GM19023 (cell line): ENCODE measurements around the gene LYST.

Experiments
- ATAC-seq: cut with Tn5 transposase; IDR thresholded peaks from one replicate; pipeline ENCODE4 v1.9.1; 2021; ENCODE audit warnings: mild to moderate bottlenecking, moderate library complexity; ENCODE audit not compliant: unreplicated experiment

Gene LYST

DNA sequence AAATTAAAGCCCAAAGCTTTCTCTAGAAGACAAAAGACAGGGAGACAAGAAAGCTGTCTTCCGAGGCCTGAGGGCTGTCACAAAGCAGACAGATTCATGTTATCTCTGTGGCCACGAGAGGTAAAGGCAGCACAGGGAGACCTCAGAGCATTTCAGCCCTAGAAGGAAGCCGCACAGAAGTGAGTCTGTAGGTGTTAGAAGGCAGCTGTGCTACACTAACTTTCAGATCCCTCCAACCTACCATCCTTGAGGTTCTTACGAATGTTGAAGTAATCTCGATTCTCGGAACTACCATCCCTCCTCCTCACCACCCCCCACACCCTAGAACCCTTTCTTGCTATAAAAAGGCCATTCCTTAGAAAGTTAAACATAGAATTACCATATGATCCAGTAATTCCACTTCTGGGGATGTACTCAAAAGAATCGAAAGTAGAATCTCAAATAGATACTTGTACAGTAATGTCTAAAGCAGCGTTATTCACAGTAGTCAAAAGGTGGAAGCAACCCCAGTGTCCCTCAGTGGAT, 21.5 kb upstream of the LYST start:
- peak; percentile 83 for ATAC-seq

DNA sequence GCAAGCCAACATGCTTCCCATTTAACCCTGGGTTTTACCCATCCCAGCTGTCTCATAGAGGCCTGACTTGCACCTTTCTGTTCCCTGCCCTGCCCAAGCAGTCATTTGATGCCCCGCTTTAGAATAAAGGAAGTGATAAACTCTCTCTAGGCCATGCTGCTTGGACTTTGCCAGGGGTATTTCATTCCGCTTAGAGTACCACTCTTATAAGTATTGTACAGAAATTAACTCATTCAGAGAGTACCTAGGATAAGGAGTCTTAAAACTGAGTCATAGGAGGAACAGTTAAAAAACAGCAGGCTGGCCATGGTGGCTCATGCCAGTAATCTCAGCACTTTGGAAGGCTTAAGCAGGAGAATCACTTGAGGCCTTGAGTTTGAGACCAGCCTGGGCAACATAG, 21.0 kb upstream of the LYST start:
- ATAC-seq, result no peak

DNA sequence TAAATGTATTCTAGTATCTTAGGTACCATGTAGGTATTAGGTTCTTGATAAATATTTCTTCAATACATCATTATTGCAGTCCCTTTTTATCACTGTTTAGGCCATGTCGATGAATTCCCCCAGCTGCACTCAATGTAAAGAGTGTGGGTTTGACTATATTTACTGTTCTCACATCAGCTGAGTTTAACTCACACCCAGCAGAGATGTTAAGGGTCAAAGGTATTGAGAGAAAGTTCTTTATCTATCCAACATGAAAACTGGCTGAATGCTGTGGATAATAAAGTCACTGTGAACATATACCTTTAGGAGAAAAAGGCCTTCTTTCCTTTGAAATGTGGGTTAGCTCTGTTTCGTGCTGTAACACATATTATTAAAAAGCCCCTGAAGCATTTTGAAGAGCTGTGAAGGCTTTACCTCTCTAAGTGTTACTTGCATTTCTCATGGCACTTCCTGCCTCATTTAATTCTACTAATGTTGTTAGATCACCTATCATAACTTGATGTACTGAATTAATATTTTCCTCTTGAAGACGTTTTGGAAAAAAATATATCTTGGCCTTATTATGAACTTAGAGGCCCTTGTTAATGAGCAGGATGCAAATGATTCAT, 19.1 kb upstream of the LYST start:
- no peak for ATAC-seq

DNA sequence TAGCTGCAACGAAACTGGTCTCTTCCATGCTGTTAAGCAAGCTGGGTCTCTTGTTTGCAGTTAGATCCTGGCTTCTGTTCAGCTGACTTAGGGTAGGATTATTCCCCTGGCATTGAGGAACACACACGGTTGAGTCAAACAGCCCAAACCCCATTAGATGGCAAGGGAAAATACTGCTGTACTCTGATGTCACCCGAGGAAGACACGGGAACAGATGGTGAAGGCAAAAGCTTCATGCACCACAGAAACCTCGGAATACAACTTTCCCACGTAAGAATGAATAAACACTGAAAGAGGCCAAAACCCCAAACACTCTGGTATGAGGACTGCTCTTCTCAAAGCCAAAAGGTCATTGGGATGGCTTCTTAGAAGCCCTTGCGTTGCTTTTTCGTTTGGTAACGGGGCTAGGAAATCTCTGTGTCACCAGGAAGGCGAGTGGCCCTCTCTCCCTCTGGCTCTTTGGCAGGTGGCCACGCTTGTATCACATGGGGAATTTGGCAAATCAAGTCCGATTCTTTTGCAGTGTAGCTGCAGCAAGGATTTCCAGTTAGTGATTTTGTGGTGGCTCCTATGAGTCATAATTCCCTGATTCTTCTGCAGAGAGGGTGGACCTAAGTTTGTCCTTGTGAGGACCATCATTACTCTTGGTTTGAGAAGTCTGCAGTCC, 16.7 kb upstream of the LYST start:
- ATAC-seq, result no peak

DNA sequence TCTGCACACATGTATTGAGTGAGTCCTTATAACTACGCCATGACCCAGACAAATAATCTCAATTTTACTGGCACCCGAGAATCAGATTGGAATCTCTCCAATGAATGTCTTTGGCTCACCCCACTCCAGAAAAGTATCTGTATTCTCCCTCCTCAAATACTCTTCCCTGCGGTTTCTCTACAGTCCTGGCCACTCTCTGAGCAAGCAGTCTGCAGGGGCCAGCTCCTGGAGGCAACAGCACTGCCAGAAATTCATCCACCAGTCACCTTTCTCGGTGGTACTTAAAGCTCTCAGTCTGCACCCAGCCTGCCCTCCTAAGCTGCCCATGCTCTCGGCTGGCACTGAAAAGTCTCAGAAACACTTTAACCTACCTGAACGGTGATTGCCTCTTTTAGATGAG, 16.1 kb upstream of the LYST start:
- ATAC-seq, result no peak

DNA sequence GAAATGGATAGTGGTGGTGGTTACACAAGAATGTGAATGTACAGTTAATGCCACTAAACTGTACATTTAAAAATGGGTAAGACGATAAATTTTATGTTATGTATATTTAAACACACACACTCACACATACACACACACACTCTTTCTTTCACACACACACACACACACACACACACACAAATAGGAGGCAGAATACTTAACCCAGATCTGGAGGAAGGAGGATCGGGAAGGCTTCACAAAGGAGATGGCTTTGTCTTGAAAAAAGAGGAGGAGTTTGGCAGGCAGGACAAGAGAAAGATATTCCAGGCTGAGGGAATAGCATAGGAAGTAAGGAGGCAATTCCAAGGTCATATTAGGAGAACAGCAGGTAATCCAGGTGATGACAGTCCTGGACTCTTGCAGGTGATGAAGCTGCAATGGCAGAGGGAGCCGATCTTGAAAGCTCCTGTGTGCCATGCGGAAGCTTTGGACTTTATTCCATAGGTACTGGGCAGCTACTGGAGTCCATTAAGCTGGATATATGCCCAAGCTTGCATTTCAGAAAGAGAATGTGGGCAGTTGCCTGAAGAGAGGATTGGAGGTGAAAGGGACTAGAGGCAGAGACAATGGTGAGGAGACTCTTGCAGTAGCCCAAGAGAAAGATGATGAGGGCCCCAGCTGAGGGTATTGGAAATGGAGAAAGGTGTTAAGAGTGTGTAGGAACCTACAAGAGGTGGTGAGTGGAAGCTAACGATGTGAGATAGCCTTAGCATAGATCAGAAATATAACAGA, 15.4 kb upstream of the LYST start:
- ATAC-seq, result no peak

DNA sequence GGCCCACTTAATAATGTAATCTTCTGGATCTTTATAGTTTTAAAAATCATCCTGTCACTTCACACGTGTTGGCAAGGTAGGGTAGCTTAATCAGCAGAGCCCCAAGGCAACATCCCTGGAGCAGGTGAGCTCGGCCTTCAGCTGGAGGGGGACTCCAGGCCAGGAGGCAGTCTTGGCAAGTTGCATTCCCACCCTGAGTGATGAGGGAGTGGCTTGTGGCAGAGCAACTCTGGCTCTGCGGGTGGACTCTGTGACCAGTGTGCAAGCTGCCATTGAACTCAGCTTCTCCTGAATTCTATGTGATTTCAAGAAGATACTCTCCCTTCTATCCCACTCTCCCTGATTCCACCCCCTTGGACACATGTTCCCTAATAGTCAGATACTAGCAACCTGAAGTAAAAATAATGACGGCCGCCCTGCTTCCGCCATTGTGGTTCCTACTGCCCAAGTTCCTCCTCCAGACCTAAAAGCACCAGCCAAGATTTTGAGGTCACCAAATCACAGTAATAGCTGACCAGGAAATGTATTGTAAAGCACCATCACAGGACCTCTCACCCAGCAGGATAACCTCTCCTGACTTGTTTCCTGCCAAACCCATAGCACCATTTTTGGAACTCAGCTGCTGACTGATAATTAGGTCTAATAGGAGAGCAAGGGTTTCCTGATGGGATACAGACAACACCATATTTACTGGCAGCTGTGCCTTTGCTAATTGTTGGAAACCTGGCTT, 11.5 kb upstream of the LYST start:
- ATAC-seq, result no peak

DNA sequence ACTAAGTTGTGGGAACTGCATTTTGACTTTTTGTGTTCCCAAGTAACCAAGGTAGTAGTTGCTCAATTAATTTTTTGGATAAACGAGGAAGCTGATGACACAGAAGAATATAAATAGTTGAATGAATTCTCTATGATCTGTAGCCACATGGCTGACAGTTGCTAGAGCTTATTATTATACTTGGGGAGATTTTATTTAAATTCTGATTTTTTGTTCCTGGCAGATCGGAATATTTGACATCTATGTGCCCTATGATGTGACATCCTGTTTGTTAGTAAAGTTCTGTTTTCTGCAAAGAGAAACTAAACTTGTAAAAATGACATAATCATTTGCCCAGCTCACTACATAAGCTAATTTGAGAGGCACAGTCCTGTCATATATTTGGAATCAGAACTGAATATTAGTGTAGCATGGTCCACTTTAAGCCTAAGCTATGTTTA, 9.7 kb upstream of the LYST start:
- no peak for ATAC-seq

DNA sequence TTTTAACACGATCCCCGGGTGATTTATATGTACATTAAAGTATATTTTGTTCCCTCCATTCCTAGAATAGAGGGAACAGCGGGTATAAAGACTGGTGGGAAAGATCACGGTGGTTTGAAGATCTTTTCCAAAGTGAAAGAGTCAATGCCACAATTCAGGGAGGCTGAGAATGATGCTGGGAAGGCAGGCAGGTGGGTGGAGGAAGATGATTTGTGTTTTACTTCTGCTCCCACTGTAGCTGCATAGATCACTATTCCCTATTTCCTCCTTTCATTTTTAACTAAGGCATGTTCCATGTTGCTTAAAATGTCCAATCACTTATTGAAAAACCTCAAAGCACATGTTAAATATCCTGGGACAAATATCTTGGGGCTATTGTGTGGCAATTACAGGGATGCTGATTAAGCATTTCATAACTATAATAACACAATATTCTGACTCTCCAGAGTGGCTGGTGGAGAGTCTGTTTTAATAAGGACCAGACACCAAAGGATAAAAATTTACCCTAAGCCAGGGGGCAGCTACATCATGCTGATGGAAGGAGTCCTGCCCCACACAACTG, 8.4 kb upstream of the LYST start:
- ATAC-seq, result no peak

DNA sequence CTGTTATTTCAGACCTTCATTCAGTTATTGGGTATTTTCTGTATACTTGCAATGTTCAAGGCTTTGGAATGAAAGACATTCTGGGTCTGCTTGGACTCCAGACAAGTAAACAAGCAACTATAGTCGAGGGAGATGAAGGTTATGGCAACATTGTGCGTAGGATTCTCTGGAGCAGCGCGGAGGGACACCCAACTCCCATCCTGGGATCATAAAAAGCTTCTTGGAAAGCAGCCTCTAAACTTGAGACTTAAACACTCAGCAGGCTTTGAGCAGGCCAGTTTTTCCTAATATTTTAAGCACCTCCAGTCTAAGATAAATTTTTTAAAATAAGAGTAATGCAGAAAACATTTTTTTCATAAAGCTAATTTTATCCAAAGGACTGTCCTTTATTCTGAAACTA, 7.6 kb upstream of the LYST start:
- ATAC-seq, result no peak

DNA sequence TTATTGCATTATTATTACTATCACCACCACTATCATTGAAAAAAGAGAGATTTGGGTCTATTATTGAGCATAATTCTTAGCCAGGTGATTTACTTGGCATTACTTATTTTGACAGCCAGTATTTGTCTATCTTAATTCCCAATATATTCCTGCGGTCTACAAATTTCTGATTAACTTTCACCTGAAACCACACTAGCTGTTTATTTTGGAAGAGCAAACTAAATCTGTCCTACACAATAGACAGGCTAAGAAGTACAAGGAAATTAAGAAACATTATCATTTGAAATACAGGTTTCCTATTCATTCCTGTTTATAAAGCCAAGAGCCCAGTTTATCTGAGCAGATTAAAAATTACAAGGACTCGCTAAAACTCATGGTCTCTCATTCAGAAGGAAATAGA, 6.9 kb upstream of the LYST start:
- ATAC-seq, result no peak

DNA sequence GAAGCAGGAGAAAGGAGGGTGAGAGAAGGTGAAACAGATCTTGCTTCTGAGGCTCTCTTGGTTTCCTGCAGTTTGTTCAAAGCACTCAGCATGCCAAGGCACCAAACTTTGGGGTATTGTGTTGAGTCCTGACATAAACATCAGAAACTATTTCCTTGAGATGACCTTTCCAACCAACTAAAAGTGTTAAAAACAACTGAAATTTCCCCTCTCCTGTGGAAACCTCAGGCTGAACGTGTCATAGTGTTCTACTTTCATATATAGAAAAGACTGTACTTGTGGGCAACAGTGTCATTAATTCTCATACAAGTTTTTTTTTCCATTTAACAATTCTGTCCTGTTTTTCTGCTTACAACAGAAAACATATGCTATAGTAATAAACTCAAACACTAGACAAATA, 6.3 kb upstream of the LYST start:
- no peak for ATAC-seq

DNA sequence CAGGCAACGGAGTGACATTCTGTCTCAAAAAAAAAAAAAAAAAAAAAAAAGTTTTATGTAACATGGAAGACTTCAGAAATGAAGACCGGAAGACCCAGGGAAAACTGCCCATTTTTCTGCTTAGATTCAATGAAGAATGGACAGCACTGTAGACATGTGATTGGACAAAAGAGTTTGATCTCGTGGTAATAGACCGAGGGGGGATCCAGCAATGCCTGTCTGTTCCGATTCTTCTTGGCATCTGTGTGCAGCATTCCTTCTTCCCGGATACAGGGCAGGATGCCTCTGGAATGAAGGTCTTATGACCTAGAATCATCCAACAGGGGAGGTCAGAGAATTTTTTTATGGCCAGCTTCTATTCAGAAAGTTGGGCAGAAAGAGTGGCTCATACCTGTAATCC, 5.6 kb upstream of the LYST start:
- no peak for ATAC-seq

DNA sequence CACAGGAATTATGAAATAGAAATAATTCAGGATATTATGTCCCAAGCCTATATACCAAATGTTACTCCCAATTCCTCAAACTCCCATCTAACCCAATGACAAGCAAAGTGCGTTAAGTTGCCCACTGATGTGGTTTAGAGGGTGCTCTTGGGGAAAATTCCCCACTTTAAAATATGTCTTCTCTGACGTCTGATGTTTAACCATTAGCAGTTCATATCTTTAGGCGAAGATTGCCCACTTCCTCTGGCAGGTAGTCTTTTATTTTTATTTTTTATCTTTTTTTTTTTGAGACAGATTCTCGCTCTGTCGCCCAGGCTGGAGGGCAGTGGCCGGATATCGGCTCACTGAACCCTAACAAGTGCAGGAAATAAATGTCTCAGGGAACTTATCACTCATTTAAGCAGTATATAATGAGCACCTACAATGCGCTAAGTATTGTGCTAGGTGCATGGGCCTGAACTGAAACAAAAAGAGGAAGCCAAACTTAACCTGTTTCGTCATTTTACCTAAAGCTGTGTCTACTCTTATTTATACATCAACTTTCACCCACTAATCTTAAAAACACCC, 1.3 kb upstream of the LYST start:
- no peak for ATAC-seq

DNA sequence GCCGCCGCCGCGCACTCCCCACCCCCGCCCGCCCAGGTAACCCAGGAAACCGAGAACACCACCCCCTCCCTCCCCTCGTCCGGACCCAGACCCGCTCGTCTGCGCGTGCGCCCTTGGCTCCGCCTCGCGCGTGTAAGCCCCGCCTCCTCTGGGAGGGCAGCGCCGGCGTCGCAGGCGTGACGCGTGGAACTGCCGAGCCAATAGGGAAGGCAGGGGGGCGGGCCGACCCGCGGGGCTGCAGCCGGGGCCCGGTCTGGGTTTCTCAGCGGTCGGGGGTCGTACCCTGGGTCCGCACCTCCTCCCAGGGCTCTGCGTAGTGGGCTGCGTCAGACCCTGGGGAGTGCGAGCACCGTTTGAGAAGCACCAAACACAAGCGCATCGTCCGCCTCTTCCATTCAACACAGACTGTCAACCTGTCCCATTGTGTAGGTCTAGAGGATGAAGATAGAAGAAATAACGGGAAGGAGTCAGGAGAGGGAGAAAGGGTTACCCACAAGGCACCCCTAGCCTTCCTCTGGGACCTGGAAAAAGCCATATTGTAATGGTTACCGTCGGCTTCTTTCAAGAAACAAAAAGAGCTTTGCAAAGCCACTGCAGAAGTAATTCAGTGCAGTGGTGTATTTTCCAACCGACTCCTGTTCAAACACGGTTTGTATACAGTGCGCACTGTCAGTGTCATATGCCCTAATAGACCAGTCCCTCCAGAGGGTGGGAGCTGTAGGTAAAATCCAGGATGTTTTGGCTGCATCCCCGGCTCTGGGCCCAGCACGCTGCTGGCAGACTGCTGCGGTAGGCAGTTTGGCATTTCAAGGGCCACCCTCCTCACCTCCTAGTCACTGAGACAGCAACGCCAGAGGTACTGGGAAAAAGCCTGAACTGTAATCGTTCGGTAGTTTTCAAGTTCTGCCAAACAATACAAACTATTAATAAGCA, 473 bp upstream of the LYST start:
- ATAC-seq, result peak; percentile 73

DNA sequence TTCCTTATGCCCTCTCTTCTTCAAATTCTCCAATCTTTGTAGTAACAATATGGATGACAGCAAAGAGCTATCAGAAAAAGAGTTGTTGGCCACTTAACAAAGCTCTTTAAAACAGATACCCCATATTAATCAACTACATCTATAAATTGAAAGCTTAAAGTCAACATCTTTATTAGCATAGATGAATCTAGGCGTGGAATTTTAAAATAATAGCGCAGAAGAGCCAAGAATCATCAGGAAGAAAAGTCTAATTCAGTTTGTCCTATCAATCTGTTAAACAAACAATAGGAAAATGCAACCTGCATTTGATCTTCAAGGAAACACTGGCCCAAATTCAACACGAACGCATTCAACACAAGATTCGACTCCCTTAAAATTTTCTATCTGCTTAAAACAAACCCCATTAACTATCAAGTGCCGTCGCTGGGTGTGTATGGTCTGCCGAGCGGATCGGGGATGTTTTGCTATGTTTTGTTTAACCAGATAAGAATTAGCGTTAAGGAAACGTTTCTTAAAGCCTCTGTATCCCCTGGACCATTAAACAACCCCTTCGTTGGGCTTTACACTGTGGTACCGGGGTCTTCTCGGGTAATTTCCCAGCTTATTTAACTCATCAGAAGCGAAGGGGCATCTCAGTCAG, 1.0 kb downstream of the LYST start:
- ATAC-seq, result peak; percentile 1

DNA sequence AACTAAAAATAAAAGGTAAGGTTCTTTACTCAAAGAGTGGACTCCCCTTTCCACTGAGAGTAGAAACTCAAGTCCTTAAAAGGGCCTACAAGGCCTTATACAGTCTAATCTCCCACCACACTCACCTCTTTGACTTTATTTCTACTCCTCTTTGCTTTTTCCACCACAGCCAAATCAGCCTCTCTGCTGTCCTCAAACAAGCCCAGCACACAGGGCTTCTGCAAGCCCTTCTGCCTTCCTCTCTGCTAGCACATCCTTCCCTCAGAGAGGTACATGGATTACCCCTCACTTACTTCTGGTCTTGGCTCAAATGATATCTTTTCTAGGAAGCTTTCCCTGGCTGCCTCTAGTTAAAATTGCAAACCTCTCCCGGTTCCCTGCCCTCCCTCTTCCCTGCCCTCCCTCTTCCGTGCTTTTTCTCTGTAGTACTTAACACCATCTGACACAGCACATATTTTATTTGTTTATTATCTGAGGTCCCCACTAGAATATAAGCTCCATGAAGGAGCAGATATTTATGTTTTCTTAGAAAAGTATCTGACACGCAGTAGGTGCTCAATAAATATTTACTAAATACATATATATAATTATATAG, 1.7 kb downstream of the LYST start:
- no peak for ATAC-seq

DNA sequence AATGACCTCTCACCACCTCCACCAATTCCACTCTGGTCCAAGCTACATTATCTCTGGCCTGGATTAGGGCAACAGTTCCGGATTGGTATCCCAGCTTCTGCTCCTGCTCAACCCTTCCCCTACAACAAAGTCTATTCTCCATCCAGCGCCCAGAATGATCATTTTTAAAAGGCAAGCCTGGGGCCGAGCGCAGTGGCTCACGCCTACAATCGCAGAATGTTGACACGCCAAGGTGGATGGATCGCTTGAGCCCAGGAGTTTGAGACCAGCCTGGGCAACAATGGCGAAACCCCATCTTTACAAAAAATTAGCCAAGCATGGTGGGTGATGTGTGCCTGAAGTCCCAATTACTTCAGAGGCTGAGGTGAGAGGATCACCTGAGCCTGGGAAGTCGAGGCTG, 2.2 kb downstream of the LYST start:
- no peak for ATAC-seq

DNA sequence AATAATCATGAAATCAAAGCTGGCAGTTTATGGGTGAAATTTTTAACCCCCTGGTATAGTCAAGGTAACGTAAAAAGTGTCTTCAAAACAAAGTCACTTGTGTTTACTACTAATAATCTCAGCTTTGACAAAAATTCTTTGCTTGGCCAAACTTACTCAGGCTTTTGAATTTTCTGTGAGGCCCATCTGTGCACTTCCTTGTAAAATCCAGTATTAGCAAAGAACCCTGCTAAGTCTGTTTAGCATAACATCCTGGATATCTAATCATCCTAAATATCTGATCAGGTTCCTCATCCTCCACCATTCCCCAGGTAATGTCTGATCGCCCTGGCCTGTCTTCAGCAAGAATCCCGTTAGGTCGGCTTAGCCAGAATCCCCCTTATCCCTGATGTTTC, 3.0 kb downstream of the LYST start:
- ATAC-seq, result no peak
